ENCODE results near the gene MON1A. TPM values are rescaled to one million over a fixed set of nuclear protein-coding genes. Genes with fewer than 3 reads are reported as not detected.

The MON1A gene
- total and polyA plus RNA-seq, 10 donors: 3.4 to 9.3 (median 6.8) TPM

DNA sequence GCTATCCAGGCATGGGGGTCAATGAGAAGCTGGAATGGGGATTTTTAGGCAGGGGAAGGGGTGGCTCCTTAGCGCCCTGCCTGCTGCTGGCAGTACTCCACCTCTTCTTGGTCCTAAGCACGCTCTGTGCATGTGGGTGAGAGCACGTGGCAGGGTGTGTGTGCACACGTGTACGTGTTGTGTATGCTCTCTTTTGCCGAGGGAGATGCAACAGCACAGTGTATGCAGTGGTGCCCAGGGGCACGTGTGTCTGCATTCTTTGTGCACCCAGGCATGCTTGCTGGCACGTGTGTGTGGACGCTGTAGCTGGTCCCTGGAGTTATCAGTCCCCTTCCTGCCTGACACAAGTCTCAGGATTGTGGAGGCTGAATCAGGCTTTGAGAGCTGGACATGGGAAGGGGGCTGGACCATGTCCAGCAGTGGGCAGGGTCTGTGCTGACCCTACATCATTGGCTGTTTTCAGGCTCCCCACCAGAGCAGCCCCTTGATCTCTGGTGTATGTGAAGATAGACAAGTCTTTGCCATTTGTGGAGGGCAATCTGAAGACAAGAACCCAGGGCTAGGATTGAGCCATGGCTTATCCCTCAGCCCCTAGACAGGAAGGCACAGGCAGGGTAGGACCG, 58.0 kb downstream of the MON1A start:
- H3K36me3 ChIP-seq: no peaks in the 10 kb centered on the region
- no peaks in the 10 kb centered on the region for H3K9me3 ChIP-seq
- no peak for DNase-seq
- H3K4me1 ChIP-seq: peaks cover 0 to 16% (median 14%) of the 10 kb centered on the region in 6 donors
- no peak overlapping the region for H3K4me3 ChIP-seq
- H3K27me3 ChIP-seq (replicated peaks in 1 of 7): peaks cover 13 to 52% (median 26%) of the 10 kb centered on the region in 7 donors
- WGBS, 5 donors: 62 to 85% (median 82%) methylated on average over 10 of the region's 10 CpGs
- no peak overlapping the region for H3K27ac ChIP-seq
- intact Hi-C loops (cut with DNase I; ENCODE audit: low total_unique reads): no loop called here
- TF ChIP-seq POLR2A (IDR thresholded peaks at IDR 0.05): no peak
- no peak for TF ChIP-seq POLR2AphosphoS5 (IDR thresholded peaks at IDR 0.05)
- TF ChIP-seq, protein P1, sequence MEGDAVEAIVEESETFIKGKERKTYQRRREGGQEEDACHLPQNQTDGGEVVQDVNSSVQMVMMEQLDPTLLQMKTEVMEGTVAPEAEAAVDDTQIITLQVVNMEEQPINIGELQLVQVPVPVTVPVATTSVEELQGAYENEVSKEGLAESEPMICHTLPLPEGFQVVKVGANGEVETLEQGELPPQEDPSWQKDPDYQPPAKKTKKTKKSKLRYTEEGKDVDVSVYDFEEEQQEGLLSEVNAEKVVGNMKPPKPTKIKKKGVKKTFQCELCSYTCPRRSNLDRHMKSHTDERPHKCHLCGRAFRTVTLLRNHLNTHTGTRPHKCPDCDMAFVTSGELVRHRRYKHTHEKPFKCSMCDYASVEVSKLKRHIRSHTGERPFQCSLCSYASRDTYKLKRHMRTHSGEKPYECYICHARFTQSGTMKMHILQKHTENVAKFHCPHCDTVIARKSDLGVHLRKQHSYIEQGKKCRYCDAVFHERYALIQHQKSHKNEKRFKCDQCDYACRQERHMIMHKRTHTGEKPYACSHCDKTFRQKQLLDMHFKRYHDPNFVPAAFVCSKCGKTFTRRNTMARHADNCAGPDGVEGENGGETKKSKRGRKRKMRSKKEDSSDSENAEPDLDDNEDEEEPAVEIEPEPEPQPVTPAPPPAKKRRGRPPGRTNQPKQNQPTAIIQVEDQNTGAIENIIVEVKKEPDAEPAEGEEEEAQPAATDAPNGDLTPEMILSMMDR (IDR thresholded peaks at IDR 0.05 in 8 of 11, conservative IDR thresholded peaks at IDR 0.05 in 3 of 11): no peak

DNA sequence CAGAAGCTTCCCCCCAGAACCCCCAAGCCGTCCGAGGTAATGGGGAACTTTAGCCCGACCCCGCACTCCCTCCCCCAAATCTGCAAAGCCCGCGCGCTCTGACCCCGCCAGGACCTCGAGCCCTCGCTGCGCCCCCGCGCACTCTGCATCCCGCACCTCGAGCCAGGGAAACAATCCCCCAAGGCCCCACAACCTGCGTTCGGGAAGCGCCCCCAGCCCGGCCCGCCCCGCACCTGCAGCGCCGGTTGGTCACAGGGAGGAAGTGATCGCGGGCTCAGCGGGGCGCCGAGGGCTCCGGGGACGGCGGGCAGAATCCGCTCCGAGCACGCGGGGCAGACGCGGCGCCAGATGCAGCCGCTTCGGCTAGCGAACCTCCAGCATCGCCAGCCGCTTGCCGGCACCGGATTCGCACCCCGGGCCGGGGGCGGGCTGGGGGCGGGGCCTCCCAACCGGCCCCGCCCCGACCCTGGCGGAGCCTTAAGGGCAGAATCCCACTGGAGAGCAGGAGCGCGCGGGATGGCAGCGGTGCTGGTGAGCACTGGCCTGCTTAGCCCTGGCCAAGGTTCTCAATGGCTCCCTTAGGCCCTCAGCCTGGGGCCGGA, 60.0 kb downstream of the MON1A start, which contains the start of gene CAMKV:
Gene CAMKV, minus strand, starts transcription at position 382 of the 602 bp plus-strand sequence. CDS start 7,518 bp downstream, outside the sequence.
- TF ChIP-seq, protein P1 (IDR thresholded peaks at IDR 0.05 in 8 of 11, conservative IDR thresholded peaks at IDR 0.05 in 3 of 11): no peak
- TF ChIP-seq POLR2A (IDR thresholded peaks at IDR 0.05) (no peak), POLR2AphosphoS5 (IDR thresholded peaks at IDR 0.05) (no peak)
- Histone ChIP-seq H3K27me3 (replicated peaks in 1 of 7) (peaks cover 13 to 73% (median 26%) of the 10 kb centered on the region in 7 donors), H3K36me3 (no peaks in the 10 kb centered on the region), H3K4me1 (peaks cover 0 to 16% (median 14%) of the 10 kb centered on the region in 6 donors), H3K4me3 (peak within 1 kb of the TSS; percentile 1 to 66 (median 36)), H3K9me3 (no peaks in the 10 kb centered on the region), H3K27ac (no peak within 1 kb of the TSS)
- intact Hi-C loops (cut with DNase I; ENCODE audit: low total_unique reads): no loop called here
- WGBS, 5 donors: 1 to 3% (median 2%) methylated on average over 21 to 59 of the region's 59 CpGs
- DNase-seq: peak; percentile 81

DNA sequence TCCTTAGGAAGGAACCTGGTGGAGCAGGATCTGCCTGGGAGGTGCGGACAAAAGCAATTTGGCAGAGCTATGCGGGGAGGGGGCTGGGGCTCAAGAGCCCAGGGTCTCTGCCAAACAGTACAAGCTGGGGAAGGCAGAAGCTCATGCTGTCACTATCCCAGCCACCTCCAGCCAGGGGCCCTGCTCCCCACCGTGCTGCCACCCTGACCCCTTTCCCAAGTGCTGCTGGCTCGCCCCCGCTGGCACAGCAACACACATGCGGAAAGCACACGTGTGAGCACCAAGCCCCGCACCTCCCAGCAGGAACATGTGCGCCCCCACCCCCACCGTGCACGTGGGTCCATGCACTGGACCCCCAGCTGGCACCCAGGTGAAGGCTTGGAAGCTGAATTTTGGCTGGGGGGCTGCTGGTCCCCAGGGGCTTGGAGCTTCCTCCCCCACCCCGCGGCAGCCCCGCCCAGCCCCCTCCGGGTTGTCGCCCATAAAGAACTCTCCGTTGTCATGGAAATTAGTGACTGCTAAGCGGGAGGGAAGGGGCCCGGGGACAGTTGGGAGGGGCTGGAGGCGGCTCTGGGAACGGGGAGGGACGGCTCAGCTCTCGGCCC, 60.6 kb downstream of the MON1A start:
- no peaks in the 10 kb centered on the region for H3K9me3 ChIP-seq
- H3K27me3 ChIP-seq (replicated peaks in 1 of 7): peaks cover 13 to 79% (median 26%) of the 10 kb centered on the region in 7 donors
- 3 to 15% (median 5%) methylated on average over 6 to 23 of the region's 23 CpGs for WGBS, 5 donors
- peak overlapping the region in 5 of 8 donors; percentile 35 to 66 (median 40) for H3K4me3 ChIP-seq
- TF ChIP-seq, protein P1 (IDR thresholded peaks at IDR 0.05 in 8 of 11, conservative IDR thresholded peaks at IDR 0.05 in 3 of 11): no peak
- TF ChIP-seq POLR2A (IDR thresholded peaks at IDR 0.05) (no peak), POLR2AphosphoS5 (IDR thresholded peaks at IDR 0.05) (no peak)
- no peaks in the 10 kb centered on the region for H3K36me3 ChIP-seq
- intact Hi-C loops (cut with DNase I; ENCODE audit: low total_unique reads): no loop called here
- H3K27ac ChIP-seq: no peak overlapping the region
- H3K4me1 ChIP-seq: peaks cover 0 to 16% (median 14%) of the 10 kb centered on the region in 6 donors
- no peak for DNase-seq

DNA sequence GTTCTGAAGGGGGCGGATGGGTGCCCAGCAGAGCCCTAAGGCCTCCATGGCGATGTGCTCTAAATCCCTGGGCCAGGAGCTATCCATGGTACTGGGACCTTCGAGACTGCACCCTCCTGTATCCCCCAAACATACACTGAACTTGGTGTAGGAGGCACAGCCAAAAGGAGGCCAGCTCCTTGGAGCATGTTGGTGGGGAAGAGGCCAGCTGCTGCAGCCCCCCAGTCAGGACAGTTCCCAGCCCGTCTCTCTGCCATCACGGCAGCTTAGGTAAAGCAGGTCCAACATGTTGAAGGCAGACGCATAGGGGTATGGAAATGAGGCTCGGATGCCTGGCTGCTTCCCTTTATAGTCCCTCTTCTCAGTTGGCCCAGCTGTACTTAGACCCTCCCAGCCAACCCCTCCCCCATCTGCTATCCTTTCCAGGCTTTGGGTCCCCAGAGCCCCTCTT, 61.7 kb downstream of the MON1A start:
- Histone ChIP-seq H3K4me3 (no peak overlapping the region), H3K4me1 (peaks cover 0 to 16% (median 14%) of the 10 kb centered on the region in 6 donors), H3K36me3 (no peaks in the 10 kb centered on the region), H3K27me3 (replicated peaks in 1 of 7) (peaks cover 13 to 85% (median 26%) of the 10 kb centered on the region in 7 donors), H3K27ac (no peak overlapping the region), H3K9me3 (no peaks in the 10 kb centered on the region)
- WGBS, 5 donors: 15 to 34% (median 21%) methylated on average over 7 of the region's 7 CpGs
- no peak for DNase-seq
- intact Hi-C loops (cut with DNase I; ENCODE audit: low total_unique reads): no loop called here
- no peak for TF ChIP-seq POLR2A (IDR thresholded peaks at IDR 0.05)
- TF ChIP-seq POLR2AphosphoS5 (IDR thresholded peaks at IDR 0.05): no peak
- TF ChIP-seq, protein P1 (IDR thresholded peaks at IDR 0.05 in 8 of 11, conservative IDR thresholded peaks at IDR 0.05 in 3 of 11): no peak
